K562 (cell line): Measurements from ENCODE around the gene RPUSD2. TPM values are rescaled to one million over a fixed set of nuclear protein-coding genes. Genes with fewer than 3 reads are reported as not detected.

Experiments
- ARID4B ChIP-seq: sonication (generic); formaldehyde crosslinking; IDR thresholded peaks from 2 replicates; pipeline ENCODE4 v1.8.0; 2022; ENCODE audit warnings: mild to moderate bottlenecking, missing genetic modification reagents
- BDP1 ChIP-seq: IDR thresholded peaks from 3 replicates; pipeline ENCODE4 v1.6.1; 2011; ENCODE audit not compliant: insufficient read length, insufficient read depth
- CREB1 ChIP-seq, 2 experiments: sonication (generic) in 1 of 2; formaldehyde crosslinking in 1 of 2; IDR thresholded peaks; 2 replicates each; pipeline versions ENCODE4 v1.6.1 to v1.8.0; 2012 to 2022; ENCODE audit warnings: inconsistent platforms in 1 of 2, mild to moderate bottlenecking in 1 of 2, missing genetic modification reagents in 1 of 2, moderate library complexity in 1 of 2
- CSDE1 ChIP-seq, 2 experiments: fragments of 450-650 bp; IDR thresholded peaks; 2 replicates each; pipeline ENCODE4 v1.6.1; 2016; ENCODE audit warnings: mild to moderate bottlenecking in 1 of 2
- ETS1 ChIP-seq: conservative IDR thresholded peaks from 2 replicates; pipeline ENCODE4 v1.6.1; 2011; ENCODE audit warnings: low read depth, mild to moderate bottlenecking, low read length; ENCODE audit not compliant: control insufficient read depth
- GTF2E2 ChIP-seq: fragments of 200-800 bp; sonication (Bioruptor generic); IDR thresholded peaks from 2 replicates; pipeline ENCODE4 v1.6.1; 2016; ENCODE audit warnings: missing genetic modification characterization, missing compliant biosample characterization
- KHSRP ChIP-seq: fragments of 450-650 bp; IDR thresholded peaks from 2 replicates; pipeline ENCODE4 v1.6.1; 2017
- RCOR1 ChIP-seq, 2 experiments: IDR thresholded peaks; 2 replicates each; pipeline ENCODE4 v1.6.1; 2012; ENCODE audit warnings: low read depth in 2 of 2, low read length in 2 of 2, borderline replicate concordance in 1 of 2, improper control_type of control experiment in 1 of 2
- RFX1 ChIP-seq: fragments of 450-650 bp; IDR thresholded peaks from 2 replicates; pipeline ENCODE4 v1.6.1; 2016; ENCODE audit warnings: mild to moderate bottlenecking, moderate library complexity
- SMARCA5 ChIP-seq: fragments of 450-650 bp; IDR thresholded peaks from 2 replicates; pipeline ENCODE4 v1.6.1; 2016
- SP1 ChIP-seq: sonication (generic); formaldehyde crosslinking; IDR thresholded peaks from 2 replicates; pipeline ENCODE4 v1.8.1; 2022; ENCODE audit warnings: mild to moderate bottlenecking, missing genetic modification reagents
- SRSF3 ChIP-seq: fragments of 200-400 bp; formaldehyde crosslinking; IDR thresholded peaks from 2 replicates; pipeline ENCODE4 v1.6.1; 2016; ENCODE audit warnings: mild to moderate bottlenecking, low read length, moderate library complexity; ENCODE audit not compliant: insufficient read depth
- UBTF ChIP-seq, 2 experiments: IDR thresholded peaks; 2 replicates each; pipeline ENCODE4 v1.6.1; 2012; ENCODE audit warnings: improper control_type of control experiment in 2 of 2, low read depth in 2 of 2, low read length in 2 of 2, borderline replicate concordance in 1 of 2
- YY1 ChIP-seq, 3 experiments: IDR thresholded peaks; 2 replicates each; pipeline ENCODE4 v1.6.1; 2011; ENCODE audit warnings: low read length in 2 of 3, mild to moderate bottlenecking in 2 of 3, moderate library complexity in 2 of 3, borderline replicate concordance in 1 of 3, control low read depth in 1 of 3, low read depth in 1 of 3; ENCODE audit not compliant: insufficient read depth in 3 of 3, insufficient replicate concordance in 2 of 3, control insufficient read depth in 1 of 3, insufficient read length in 1 of 3; ENCODE audit errors: extremely low read depth in 1 of 3
- ZBTB8A ChIP-seq: fragments of 450-650 bp; IDR thresholded peaks from 2 replicates; pipeline ENCODE4 v1.6.1; 2018; ENCODE audit warnings: mild to moderate bottlenecking, moderate library complexity; ENCODE audit not compliant: partially characterized antibody
- ZNF766 ChIP-seq: fragments of 200-800 bp; sonication (Bioruptor generic); conservative IDR thresholded peaks from 2 replicates; pipeline ENCODE4 v1.6.1; 2016; ENCODE audit warnings: missing genetic modification characterization, missing compliant biosample characterization
- polyA plus RNA-seq, 8 experiments: library from polyadenylated mRNA; depleted of rRNA in 4 of 8; stranded (reverse) in 5 of 8; unstranded in 3 of 8; fragments of >200 nt; fragmentation: Nextera tagmentation in 2 of 8; fragmentation: Illumina TruSeq in 1 of 8; extraction: Ambion mirVana in 2 of 8; extraction: Trizol in 1 of 8; gene quantifications; 2 replicates each; pipeline versions ENCODE4 v1.2.1 to v1.2.3, GENCODE V29; 2011 to 2014; ENCODE audit warnings: inconsistent platforms in 1 of 8, missing spikeins in 1 of 8
- total RNA-seq, 7 experiments: library from RNA; depleted of rRNA in 6 of 7; stranded (reverse); fragments of >200 nt in 6 of 7; fragmentation: Illumina TruSeq in 2 of 7; extraction: Trizol in 2 of 7; gene quantifications; 2 replicates each; pipeline versions ENCODE4 v1.2.1 to v1.2.3, GENCODE V29; 2011 to 2021; ENCODE audit warnings: low replicate concordance in 1 of 7

RPUSD2 gene
- total and polyA plus RNA-seq, 9 of the 15 experiments (the other 6 are each of a cell fraction or from before 2014, with no cell fraction given): 3.7 to 30.2 (median 14.3) TPM

- TF ChIP-seq ARID4B: peak; percentile 97
- TF ChIP-seq SP1: peak; percentile 57; the same call in 1 of the 2 replicates
- TF ChIP-seq UBTF (IDR thresholded peaks at IDR 0.05; ENCODE audit: borderline replicate concordance in 1 of 2, low read depth in 2 of 2, low read length in 2 of 2): 0 out of 4 replicates have a peak, but pooled peaks of 1 of the 2 experiments have one; percentile 34
- peak; percentile 96 for TF ChIP-seq CREB1 (IDR thresholded peaks at IDR 0.05)
- TF ChIP-seq CREB1 (CRISPR knock-in tag; IDR thresholded peaks at IDR 0.05): peak; percentile 99
- no peak for TF ChIP-seq SRSF3
- TF ChIP-seq RFX1: no peak
- TF ChIP-seq CSDE1 (IDR thresholded peaks at IDR 0.05): peak in 1 of 2 experiments; percentile 53; a peak in 1 of 4 replicates
- TF ChIP-seq ZNF766 (CRISPR knock-in tag): no peak
- 0 out of 4 replicates have a peak, but pooled peaks of 1 of the 2 experiments have one; percentile 14 for TF ChIP-seq RCOR1 (IDR thresholded peaks at IDR 0.05; ENCODE audit: borderline replicate concordance in 1 of 2, low read depth in 2 of 2, low read length in 2 of 2)
- no peak for TF ChIP-seq ZBTB8A
- peak; percentile 83 for TF ChIP-seq ETS1
- peak in 2 of 3 experiments; percentile 25 to 63 for TF ChIP-seq YY1 (IDR thresholded peaks at IDR 0.05; ENCODE audit: borderline replicate concordance in 1 of 3, control insufficient read depth in 1 of 3, extremely low read depth in 1 of 3, insufficient read depth in 3 of 3, insufficient read length in 1 of 3, insufficient replicate concordance in 2 of 3, low read depth in 1 of 3, low read length in 2 of 3)
- TF ChIP-seq KHSRP: peak; percentile 74
- TF ChIP-seq SMARCA5: no peak
- no peak for TF ChIP-seq GTF2E2 (tag)
- no peak for TF ChIP-seq BDP1
Observed at GRCh38 chr15:40569129-40569953, at the start of gene RPUSD2 (continued).
